GM12878 (cell line): Measurements from ENCODE around the gene LAMA5. TPM values are rescaled to one million over a fixed set of nuclear protein-coding genes. Genes with fewer than 3 reads are reported as not detected.

Source experiments
- ATAC-seq: fragments of 200-7000 bp; cut with Tn5 transposase; 3 replicates; pipeline ENCODE4 v1.9.1; 2020; ENCODE audit warnings: mild to moderate bottlenecking, moderate library complexity
- BruUV-seq: library from RNA; stranded (reverse); fragments of 400-500 nt; replicated peaks from 2 replicates; lab custom pipeline; 2021; lab: Mats Ljungman, UMichigan
- CTCF ChIA-PET: fragments of 300-600 bp; sonication (Branson Sonifier 250); formaldehyde crosslinking; extraction: SDS; loops from one replicate; lab custom pipeline; 2021; ENCODE audit warnings: inconsistent platforms; lab: Yijun Ruan, JAX
- POLR2A ChIA-PET: fragments of 350-600 bp; formaldehyde crosslinking; extraction: SDS; loops from one replicate; lab custom pipeline; 2021; ENCODE audit warnings: inconsistent platforms; lab: Charles Lee
- RAD21 ChIA-PET: fragments of 300-600 bp; sonication (Branson Sonifier 250); formaldehyde crosslinking; loops from one replicate; lab custom pipeline; 2023; ENCODE audit warnings: antibody characterized with exemption; ENCODE audit not compliant: unreplicated experiment; lab: Charles Lee
- SMC1A ChIA-PET: fragments of 300-600 bp; sonication (Branson Sonifier 250); formaldehyde crosslinking; loops from one replicate; lab custom pipeline; 2023; ENCODE audit not compliant: unreplicated experiment, uncharacterized antibody; lab: Charles Lee
- DNase-seq: peaks from one replicate; pipeline ENCODE4 v3.0.0-alpha.2; 2011; ENCODE audit warnings: low read depth, low spot score
- FAIRE-seq: peaks from 3 replicates; lab custom pipeline; 2011; peaks lifted over from hg19 to GRCh38; lab: Jason Lieb, UNC
- H2AFZ ChIP-seq: 2 replicates; pipeline ENCODE4 v1.6.0; 2011; ENCODE audit warnings: low read depth, low read length, control low read depth; ENCODE audit not compliant: control insufficient read depth
- H3K27ac ChIP-seq: 2 replicates; pipeline ENCODE4 v1.5.1; 2011; ENCODE audit warnings: control low read depth; ENCODE audit not compliant: control insufficient read depth, insufficient read depth
- H3K27me3 ChIP-seq, 2 experiments: replicated peaks in 1 of 2; 2 replicates each; pipeline versions ENCODE4 v1.6.0 to v1.6.1; 2011; ENCODE audit warnings: low read length in 1 of 2; ENCODE audit not compliant: control insufficient read depth in 2 of 2, insufficient read depth in 2 of 2
- H3K36me3 ChIP-seq, 2 experiments: 2 replicates each; pipeline ENCODE4 v1.5.1; 2011; ENCODE audit warnings: low read length in 1 of 2; ENCODE audit not compliant: control insufficient read depth in 2 of 2, insufficient read depth in 2 of 2
- H3K4me1 ChIP-seq: 2 replicates; pipeline ENCODE4 v1.6.1; 2011; ENCODE audit warnings: mild to moderate bottlenecking, low read length, moderate library complexity, mixed read lengths; ENCODE audit not compliant: control insufficient read depth, insufficient read depth
- H3K4me2 ChIP-seq: 2 replicates; pipeline ENCODE4 v1.6.0; 2011; ENCODE audit warnings: control low read depth; ENCODE audit not compliant: control insufficient read depth, insufficient read depth
- H3K4me3 ChIP-seq: fragments of 200-600 bp; sonication (generic); 2 replicates; pipeline ENCODE4 v1.5.1; 2016
- H3K79me2 ChIP-seq: 2 replicates; pipeline ENCODE4 v1.6.0; 2011; ENCODE audit warnings: low read length; ENCODE audit not compliant: control insufficient read depth, insufficient read depth
- H3K9ac ChIP-seq: 2 replicates; pipeline ENCODE4 v1.8.0; 2011; ENCODE audit warnings: low read length, control low read depth, mixed read lengths; ENCODE audit not compliant: control insufficient read depth, insufficient read depth
- H3K9me3 ChIP-seq: replicated peaks from 3 replicates; pipeline ENCODE4 v1.5.1; 2011; ENCODE audit warnings: mild to moderate bottlenecking, low read length; ENCODE audit not compliant: control insufficient read depth, insufficient read depth
- H4K20me1 ChIP-seq: 2 replicates; pipeline ENCODE4 v1.6.0; 2011; ENCODE audit not compliant: control insufficient read depth, insufficient read depth
- PAX5 ChIP-seq: IDR thresholded peaks from 2 replicates; pipeline ENCODE4 v1.6.1; 2011; ENCODE audit warnings: low read depth, low read length, borderline replicate concordance
- SUZ12 ChIP-seq: fragments of 200-600 bp; sonication (generic); IDR thresholded peaks from one replicate; pipeline ENCODE4 v1.6.1; 2018; ENCODE audit warnings: antibody characterized with exemption, mild to moderate bottlenecking; ENCODE audit not compliant: unreplicated experiment
- TCF12 ChIP-seq: IDR thresholded peaks from 2 replicates; pipeline ENCODE4 v1.6.1; 2011; ENCODE audit warnings: low read depth, mild to moderate bottlenecking, low read length
- WGBS: methylation state at CpG from one replicate; pipeline ENCODE4 v1.1.6; 2016; ENCODE audit warnings: low lambda C conversion rate; ENCODE audit not compliant: insufficient replicate concordance, insufficient coverage; ENCODE audit errors: missing lambda C conversion rate; 5-methylcytosine and 5-hydroxymethylcytosine counted together
- in situ Hi-C: fragments of 300-500 bp; cut with MboI; formaldehyde crosslinking; loops from 9 replicates; pipeline ENCODE4 v1.14.3; 2018; ENCODE audit warnings: mixed read lengths
- intact Hi-C: fragments of 100-400 bp; cut with micrococcal nuclease; formaldehyde crosslinking; loops from one replicate; pipeline ENCODE4 v1.14.2; 2022; ENCODE audit not compliant: unreplicated experiment
- polyA plus RNA-seq, 11 experiments: library from polyadenylated mRNA; depleted of rRNA in 4 of 11; unstranded in 6 of 11; stranded (reverse) in 5 of 11; fragments of >200 nt; fragmentation: Nextera tagmentation in 4 of 11; fragmentation: Illumina TruSeq in 1 of 11; extraction: Ambion mirVana in 4 of 11; extraction: Trizol in 1 of 11; gene quantifications; 1 replicate in 1 of 11; 2 replicates in 10 of 11; pipeline versions ENCODE4 v1.2.1 to v1.2.3, GENCODE V29; 2011 to 2016; ENCODE audit warnings: inconsistent platforms in 2 of 11, missing spikeins in 2 of 11, low read depth in 1 of 11
- total RNA-seq, 4 experiments: library from RNA; depleted of rRNA in 3 of 4; stranded (reverse); fragments of >200 nt in 3 of 4; fragmentation: Illumina TruSeq in 1 of 4; extraction: Trizol in 1 of 4; gene quantifications; 2 replicates each; pipeline versions ENCODE4 v1.2.1 to v1.2.3, GENCODE V29; 2013 to 2021

Gene LAMA5
- total and polyA plus RNA-seq, 10 of the 15 experiments (the other 5 are each of a cell fraction or from before 2014, with no cell fraction given), result 0.09 to 3.1 (median 1.6) TPM; not detected in 3

- WGBS, result 8% methylated on average over 37 of the region's 37 CpGs
- intact Hi-C loops, result no loop called here
- H4K20me1 ChIP-seq, result no peaks in the 10 kb centered on the region
- H3K27ac ChIP-seq, result no peak overlapping the region
- H3K79me2 ChIP-seq, result no peaks in the 10 kb centered on the region
- ATAC-seq, result peak; percentile 41
- H3K9ac ChIP-seq, result no peak overlapping the region
- H3K4me3 ChIP-seq, result no peak overlapping the region
- RAD21 ChIA-PET, result no interaction called here
- peak; percentile 50; the same call in 1 of the 2 replicates for TF ChIP-seq TCF12
- TF ChIP-seq PAX5, result no peak
- TF ChIP-seq, all 136 proteins: peak for 1
- ChIA-PET POLR2A (no interaction called here), SMC1A (no interaction called here), CTCF (interaction anchor here (1.3 kb wide), 1 partner anchor 15 kb away, joined by 5 read pairs; no protein-coding TSS in a partner anchor)
- H3K36me3 ChIP-seq, result no peaks in the 10 kb centered on the region
- FAIRE-seq (no peak), DNase-seq (no peak)
- no peaks in the 10 kb centered on the region for H3K9me3 ChIP-seq
- in situ Hi-C loops, result no loop called here
- H3K4me2 ChIP-seq, result peak overlapping the region; percentile 75; the same call in 1 of the 2 replicates
- H3K4me1 ChIP-seq, result peaks cover 5% of the 10 kb centered on the region
- H3K27me3 ChIP-seq, result peaks cover 4 to 15% of the 10 kb centered on the region in 2 experiments
- no peak overlapping the region; the same call in 1 of the 2 replicates for H2AFZ ChIP-seq
- no TSS peak for BruUV-seq
Measured at GRCh38 chr20:62367633-62368391, 700 bp upstream of the LAMA5 start.

GRCh38 chr20:62366370-62367135 is 559 bp downstream of the LAMA5 start:
- ChIA-PET RAD21 (no interaction called here), CTCF (no interaction called here)
- no peaks in the 10 kb centered on the region for H3K36me3 ChIP-seq
- H3K79me2 ChIP-seq, result no peaks in the 10 kb centered on the region
- H3K9ac ChIP-seq, result peak overlapping the region; percentile 20; the same call in 1 of the 2 replicates
- TF ChIP-seq TCF12 (no peak), SUZ12 (peak; percentile 59)
- TF ChIP-seq, all 136 proteins: peak for 1
- BruUV-seq, result no TSS peak
- SMC1A ChIA-PET, result no interaction called here
- Histone ChIP-seq H3K4me1 (peaks cover 5% of the 10 kb centered on the region), H3K9me3 (no peaks in the 10 kb centered on the region), H2AFZ (peak overlapping the region; percentile 34), H3K27me3 (peaks cover 4 to 15% of the 10 kb centered on the region in 2 experiments), H3K4me3 (peak overlapping the region; percentile 65; the same call in 1 of the 2 replicates), H4K20me1 (no peaks in the 10 kb centered on the region), H3K27ac (no peak overlapping the region), H3K4me2 (peak overlapping the region; percentile 87; the same call in 1 of the 2 replicates)
- WGBS, result 5% methylated on average over 27 of the region's 72 CpGs
- FAIRE-seq (no peak), DNase-seq (no peak), ATAC-seq (peak; percentile 34)
- POLR2A ChIA-PET, result no interaction called here
- in situ Hi-C loops, result no loop called here
- intact Hi-C loops, result no loop called here
